HepG2 (cell line): ENCODE results near the gene ZDHHC14. TPM values are rescaled to one million over a fixed set of nuclear protein-coding genes. Genes with fewer than 3 reads are reported as not detected.

Source experiments
- ATF6 ChIP-seq: sonication (generic); formaldehyde crosslinking; conservative IDR thresholded peaks from 2 replicates; pipeline ENCODE4 v1.4.0; 2020; ENCODE audit warnings: missing genetic modification reagents
- CCAR2 ChIP-seq: fragments of 200-400 bp; formaldehyde crosslinking; optimal IDR thresholded peaks from 2 replicates; pipeline ENCODE3; 2018; ENCODE audit warnings: low read depth, mild to moderate bottlenecking, low read length, moderate library complexity
- CHD2 ChIP-seq: IDR thresholded peaks from 2 replicates; pipeline ENCODE4 v1.6.1; 2011; ENCODE audit warnings: low read depth, low read length, improper control_type of control experiment
- GLMP ChIP-seq: sonication (generic); formaldehyde crosslinking; IDR thresholded peaks from 2 replicates; pipeline ENCODE4 v1.9.0; 2021; ENCODE audit warnings: missing genetic modification reagents, mild to moderate bottlenecking, borderline replicate concordance
- MEIS2 ChIP-seq: sonication (generic); formaldehyde crosslinking; IDR thresholded peaks from 2 replicates; pipeline ENCODE4 v1.9.0; 2021; ENCODE audit warnings: mild to moderate bottlenecking, missing genetic modification reagents
- MIER3 ChIP-seq: IDR thresholded peaks from 2 replicates; pipeline ENCODE4 v1.6.1; 2016; ENCODE audit warnings: missing compliant biosample characterization, borderline replicate concordance
- MTERF4 ChIP-seq: sonication (generic); formaldehyde crosslinking; IDR thresholded peaks from 2 replicates; pipeline ENCODE4 v1.8.0; 2023; ENCODE audit warnings: mild to moderate bottlenecking, missing genetic modification reagents
- NCOA5 ChIP-seq: sonication (generic); formaldehyde crosslinking; IDR thresholded peaks from 2 replicates; pipeline ENCODE4 v1.4.0; 2020; ENCODE audit warnings: missing genetic modification reagents
- NFE2 ChIP-seq: sonication (generic); formaldehyde crosslinking; IDR thresholded peaks from 2 replicates; pipeline ENCODE4 v1.4.0; 2020; ENCODE audit warnings: missing genetic modification reagents
- RCOR2 ChIP-seq: IDR thresholded peaks from 2 replicates; pipeline ENCODE4 v1.6.1; 2016; ENCODE audit warnings: missing biosample characterization, missing genetic modification reagents
- SMC3 ChIP-seq: IDR thresholded peaks from 2 replicates; pipeline ENCODE4 v1.6.1; 2011; ENCODE audit warnings: low read length, improper control_type of control experiment
- SP1 ChIP-seq, 2 experiments: fragments of 450-650 bp in 1 of 2; sonication (generic) in 1 of 2; formaldehyde crosslinking in 1 of 2; IDR thresholded peaks; 2 replicates each; pipeline versions ENCODE4 v1.4.0 to v1.6.1; 2016 to 2020; ENCODE audit warnings: missing genetic modification reagents in 1 of 2
- ZNF784 ChIP-seq: sonication (generic); formaldehyde crosslinking; IDR thresholded peaks from 2 replicates; pipeline ENCODE4 v1.5.1; 2020; ENCODE audit warnings: missing genetic modification reagents, mild to moderate bottlenecking, borderline replicate concordance
- ZNF850 ChIP-seq: sonication (generic); formaldehyde crosslinking; conservative IDR thresholded peaks from 2 replicates; pipeline ENCODE4 v1.9.0; 2021; ENCODE audit warnings: mild to moderate bottlenecking, missing genetic modification reagents
- polyA plus RNA-seq, 8 experiments: library from polyadenylated mRNA; depleted of rRNA in 3 of 8; stranded (reverse) in 7 of 8; unstranded in 1 of 8; fragments of >200 nt; fragmentation: Illumina TruSeq in 4 of 8; extraction: Trizol in 4 of 8; gene quantifications; 2 replicates each; pipeline versions ENCODE4 v1.2.1 to v1.2.3, GENCODE V29; 2011 to 2016; ENCODE audit warnings: low read depth in 4 of 8, missing spikeins in 1 of 8, mixed read lengths in 1 of 8; ENCODE audit not compliant: insufficient read depth in 1 of 8
- total RNA-seq, 5 experiments: library from RNA; depleted of rRNA; stranded (reverse); fragments of >200 nt; fragmentation: Illumina TruSeq; extraction: Trizol; gene quantifications; 2 replicates each; pipeline ENCODE4 v1.2.3, GENCODE V29; 2016; ENCODE audit warnings: low read depth in 1 of 5
- TF ChIP-seq, protein P1 (sequence below): fragments of 450-650 bp; IDR thresholded peaks from 2 replicates; pipeline ENCODE4 v1.6.1; 2017
- TF ChIP-seq, protein P2 (sequence below): sonication (generic); formaldehyde crosslinking; IDR thresholded peaks from 2 replicates; pipeline ENCODE4 v1.8.0; 2022; ENCODE audit warnings: low read depth, missing genetic modification reagents
- TF ChIP-seq, protein P3 (sequence below): sonication (generic); formaldehyde crosslinking; IDR thresholded peaks from 2 replicates; pipeline ENCODE4; 2020; ENCODE audit warnings: missing genetic modification reagents, mild to moderate bottlenecking, borderline replicate concordance

ZDHHC14 gene
- total and polyA plus RNA-seq, 2 of the 13 experiments (the other 11 are each of a cell fraction or from before 2014, with no cell fraction given), result 3.7 to 9.5 TPM

GRCh38 chr6:157597461-157598312 lies 216.7 kb downstream of the ZDHHC14 start (continued):
- TF ChIP-seq ATF6 (CRISPR knock-in tag), result no peak
- no peak for TF ChIP-seq MIER3
- no peak for TF ChIP-seq GLMP (CRISPR knock-in tag)
- TF ChIP-seq SP1 (IDR thresholded peaks at IDR 0.05), result no peak
- TF ChIP-seq SP1 (CRISPR knock-in tag; IDR thresholded peaks at IDR 0.05), result no peak
- TF ChIP-seq, protein P1, sequence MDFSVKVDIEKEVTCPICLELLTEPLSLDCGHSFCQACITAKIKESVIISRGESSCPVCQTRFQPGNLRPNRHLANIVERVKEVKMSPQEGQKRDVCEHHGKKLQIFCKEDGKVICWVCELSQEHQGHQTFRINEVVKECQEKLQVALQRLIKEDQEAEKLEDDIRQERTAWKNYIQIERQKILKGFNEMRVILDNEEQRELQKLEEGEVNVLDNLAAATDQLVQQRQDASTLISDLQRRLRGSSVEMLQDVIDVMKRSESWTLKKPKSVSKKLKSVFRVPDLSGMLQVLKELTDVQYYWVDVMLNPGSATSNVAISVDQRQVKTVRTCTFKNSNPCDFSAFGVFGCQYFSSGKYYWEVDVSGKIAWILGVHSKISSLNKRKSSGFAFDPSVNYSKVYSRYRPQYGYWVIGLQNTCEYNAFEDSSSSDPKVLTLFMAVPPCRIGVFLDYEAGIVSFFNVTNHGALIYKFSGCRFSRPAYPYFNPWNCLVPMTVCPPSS, result no peak
- peak; percentile 98 for TF ChIP-seq SMC3
- TF ChIP-seq ZNF850 (CRISPR knock-in tag), result no peak
- TF ChIP-seq MEIS2 (CRISPR knock-in tag), result no peak
- TF ChIP-seq NCOA5 (CRISPR knock-in tag), result no peak
- no peak for TF ChIP-seq RCOR2
- no peak for TF ChIP-seq CCAR2
- TF ChIP-seq CHD2, result no peak
- TF ChIP-seq, protein P2, sequence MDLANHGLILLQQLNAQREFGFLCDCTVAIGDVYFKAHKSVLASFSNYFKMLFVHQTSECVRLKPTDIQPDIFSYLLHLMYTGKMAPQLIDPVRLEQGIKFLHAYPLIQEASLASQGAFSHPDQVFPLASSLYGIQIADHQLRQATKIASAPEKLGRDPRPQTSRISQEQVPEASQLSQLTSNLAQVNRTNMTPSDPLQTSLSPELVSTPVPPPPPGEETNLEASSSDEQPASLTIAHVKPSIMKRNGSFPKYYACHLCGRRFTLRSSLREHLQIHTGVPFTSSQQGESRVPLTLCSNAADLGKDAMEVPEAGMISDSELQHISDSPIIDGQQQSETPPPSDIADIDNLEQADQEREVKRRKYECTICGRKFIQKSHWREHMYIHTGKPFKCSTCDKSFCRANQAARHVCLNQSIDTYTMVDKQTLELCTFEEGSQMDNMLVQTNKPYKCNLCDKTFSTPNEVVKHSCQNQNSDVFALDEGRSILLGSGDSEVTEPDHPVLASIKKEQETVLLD, result no peak
- TF ChIP-seq MTERF4 (CRISPR knock-in tag), result no peak
- TF ChIP-seq, protein P3, sequence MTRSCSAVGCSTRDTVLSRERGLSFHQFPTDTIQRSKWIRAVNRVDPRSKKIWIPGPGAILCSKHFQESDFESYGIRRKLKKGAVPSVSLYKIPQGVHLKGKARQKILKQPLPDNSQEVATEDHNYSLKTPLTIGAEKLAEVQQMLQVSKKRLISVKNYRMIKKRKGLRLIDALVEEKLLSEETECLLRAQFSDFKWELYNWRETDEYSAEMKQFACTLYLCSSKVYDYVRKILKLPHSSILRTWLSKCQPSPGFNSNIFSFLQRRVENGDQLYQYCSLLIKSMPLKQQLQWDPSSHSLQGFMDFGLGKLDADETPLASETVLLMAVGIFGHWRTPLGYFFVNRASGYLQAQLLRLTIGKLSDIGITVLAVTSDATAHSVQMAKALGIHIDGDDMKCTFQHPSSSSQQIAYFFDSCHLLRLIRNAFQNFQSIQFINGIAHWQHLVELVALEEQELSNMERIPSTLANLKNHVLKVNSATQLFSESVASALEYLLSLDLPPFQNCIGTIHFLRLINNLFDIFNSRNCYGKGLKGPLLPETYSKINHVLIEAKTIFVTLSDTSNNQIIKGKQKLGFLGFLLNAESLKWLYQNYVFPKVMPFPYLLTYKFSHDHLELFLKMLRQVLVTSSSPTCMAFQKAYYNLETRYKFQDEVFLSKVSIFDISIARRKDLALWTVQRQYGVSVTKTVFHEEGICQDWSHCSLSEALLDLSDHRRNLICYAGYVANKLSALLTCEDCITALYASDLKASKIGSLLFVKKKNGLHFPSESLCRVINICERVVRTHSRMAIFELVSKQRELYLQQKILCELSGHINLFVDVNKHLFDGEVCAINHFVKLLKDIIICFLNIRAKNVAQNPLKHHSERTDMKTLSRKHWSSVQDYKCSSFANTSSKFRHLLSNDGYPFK (CRISPR knock-in tag), result peak; percentile 27; the same call in 1 of the 2 replicates
- TF ChIP-seq ZNF784 (CRISPR knock-in tag), result no peak
- TF ChIP-seq NFE2, result no peak
